SH-SY5Y (cell line): ENCODE measurements around the gene CYTH4.

ENCODE experiments used
- GATA2 ChIP-seq: IDR thresholded peaks from 2 replicates; pipeline ENCODE4 v1.6.1; 2011; ENCODE audit warnings: mild to moderate bottlenecking, low read depth, low read length
- GATA3 ChIP-seq: IDR thresholded peaks from 2 replicates; pipeline ENCODE4 v1.6.1; 2011; ENCODE audit warnings: low read depth, mild to moderate bottlenecking, low read length, moderate library complexity

- TF ChIP-seq GATA2, result no peak
- TF ChIP-seq GATA3, result no peak
These were observed 23.6 kb downstream of the CYTH4 start for GRCh38 chr22:37305887-37306286.
